Mammary epithelial cell (primary cell): ENCODE measurements around the gene PAFAH1B2.

Experiments
- CTCF ChIP-seq, 2 donors: IDR thresholded peaks in 1 of 2; conservative IDR thresholded peaks in 1 of 2; 2 replicates each; pipeline ENCODE4 v1.5.1; 2011 to 2012; ENCODE audit warnings: inconsistent platforms in 2 of 2, low read length in 2 of 2, mild to moderate bottlenecking in 2 of 2, control low read depth in 1 of 2, low read depth in 1 of 2; ENCODE audit not compliant: insufficient read depth in 1 of 2; ENCODE audit errors: extremely low read depth in 1 of 2
- EZH2 ChIP-seq: IDR thresholded peaks from 2 replicates; pipeline ENCODE4 v1.6.1; 2012; ENCODE audit warnings: low read length, inconsistent platforms, borderline replicate concordance

- TF ChIP-seq CTCF (conservative IDR thresholded peaks at IDR 0.05 in 1 of 2, IDR thresholded peaks at IDR 0.05 in 1 of 2; ENCODE audit: extremely low read depth in 1 of 2, insufficient read depth in 1 of 2, low read depth in 1 of 2, low read length in 2 of 2) (no peak), EZH2 (no peak)
These were observed 43.5 kb upstream of the PAFAH1B2 start for GRCh38 chr11:117100556-117100955.
